OCI-LY7 (cell line): ENCODE data around the gene FBXO11. TPM values are rescaled to one million over a fixed set of nuclear protein-coding genes. Genes with fewer than 3 reads are reported as not detected.
A peak's percentile ranks its signal among the peaks of the same experiment; 100 is the strongest.

ENCODE experiments used
- Bru-seq: library from RNA; stranded (reverse); fragments of 400-500 nt; gene quantifications from one replicate; lab custom pipeline; 2021; lab: Mats Ljungman, UMichigan
- BruChase-seq, 2 experiments: library from RNA; stranded (reverse); fragments of 400-500 nt; gene quantifications; one replicate each; lab custom pipeline; 2021; lab: Mats Ljungman, UMichigan
- BruUV-seq: library from RNA; stranded (reverse); fragments of 400-500 nt; replicated peaks from 2 replicates; lab custom pipeline; 2021; lab: Mats Ljungman, UMichigan
- CTCF ChIA-PET: fragments of 300-600 bp; sonication (Branson Sonifier 250); formaldehyde crosslinking; loops from one replicate; lab custom pipeline; 2022; ENCODE audit warnings: antibody characterized with exemption; ENCODE audit not compliant: unreplicated experiment; lab: Charles Lee
- POLR2A ChIA-PET: fragments of 300-600 bp; sonication (Branson Sonifier 250); formaldehyde crosslinking; loops from one replicate; lab custom pipeline; 2022; ENCODE audit warnings: antibody characterized with exemption; lab: Charles Lee
- DNase-seq: peaks from one replicate; pipeline ENCODE4 v3.0.0-alpha.2; 2015; ENCODE audit warnings: low spot score
- H2AFZ ChIP-seq: fragments of 200-600 bp; sonication (generic), shearing (Covaris generic); 2 replicates; pipeline ENCODE4 v1.6.1; 2014; ENCODE audit warnings: mild to moderate bottlenecking, antibody characterized with exemption, low read length, moderate library complexity
- H3K27ac ChIP-seq: fragments of 200-600 bp; sonication (generic); 2 replicates; pipeline ENCODE4 v1.5.1; 2014; ENCODE audit warnings: mixed run types, low read depth, mild to moderate bottlenecking, moderate library complexity, low read length, inconsistent platforms; ENCODE audit not compliant: poor library complexity, severe bottlenecking
- H3K36me3 ChIP-seq: fragments of 200-600 bp; sonication (generic); 2 replicates; pipeline ENCODE4 v1.6.1; 2014; ENCODE audit warnings: mild to moderate bottlenecking, antibody characterized with exemption, low read length, moderate library complexity, mixed read lengths; ENCODE audit not compliant: insufficient read depth
- H3K4me1 ChIP-seq: fragments of 200-600 bp; sonication (generic); 2 replicates; pipeline ENCODE4 v1.5.1; 2014; ENCODE audit warnings: mild to moderate bottlenecking, low read length; ENCODE audit not compliant: insufficient read depth, poor library complexity, severe bottlenecking
- H3K4me2 ChIP-seq: fragments of 200-600 bp; sonication (generic); 2 replicates; pipeline ENCODE4 v1.6.1; 2014; ENCODE audit warnings: mild to moderate bottlenecking, low read length
- H3K4me3 ChIP-seq: fragments of 200-600 bp; sonication (generic); 2 replicates; pipeline ENCODE4 v1.5.1; 2014; ENCODE audit warnings: mild to moderate bottlenecking, low read depth, low read length; ENCODE audit not compliant: poor library complexity, severe bottlenecking
- H3K79me2 ChIP-seq: fragments of 200-600 bp; sonication (generic); 2 replicates; pipeline ENCODE4 v1.6.1; 2016; ENCODE audit warnings: low read depth, mild to moderate bottlenecking, low read length, moderate library complexity, mixed read lengths; ENCODE audit not compliant: insufficient read depth
- H3K9me2 ChIP-seq: fragments of 200-600 bp; sonication (generic); 2 replicates; pipeline ENCODE4 v1.6.1; 2016; ENCODE audit warnings: mild to moderate bottlenecking, low read length, mixed read lengths; ENCODE audit not compliant: insufficient read depth
- H3K9me3 ChIP-seq: fragments of 200-600 bp; sonication (generic); 2 replicates; pipeline ENCODE4 v1.6.1; 2014; ENCODE audit warnings: mild to moderate bottlenecking, mixed run types, low read length, mixed read lengths
- H4K20me1 ChIP-seq: fragments of 200-600 bp; sonication (generic); 2 replicates; pipeline ENCODE4 v1.6.1; 2014; ENCODE audit warnings: mild to moderate bottlenecking, antibody characterized with exemption, low read length, moderate library complexity, mixed read lengths; ENCODE audit not compliant: insufficient read depth
- CTCF ChIP-seq: fragments of 200-600 bp; sonication (generic); conservative IDR thresholded peaks from 2 replicates; pipeline ENCODE4 v1.5.1; 2014; ENCODE audit warnings: mild to moderate bottlenecking, antibody characterized with exemption, low read length, moderate library complexity, mixed read lengths
- EZH2phosphoT487 ChIP-seq: fragments of 200-600 bp; sonication (generic); IDR thresholded peaks from 2 replicates; pipeline ENCODE4 v1.6.1; 2018; ENCODE audit warnings: low read depth, borderline replicate concordance, mild to moderate bottlenecking, mixed run types, antibody characterized with exemption, low read length, moderate library complexity, mixed read lengths
- intact Hi-C: fragments of 100-400 bp; cut with micrococcal nuclease; formaldehyde crosslinking; loops from one replicate; pipeline ENCODE4 v1.10.0; 2022; ENCODE audit not compliant: unreplicated experiment
- long read RNA-seq: library from polyadenylated mRNA; stranded (forward); transcript quantifications from one replicate; pipeline ENCODE4 v2.0.0, GENCODE V29; 2022
- total RNA-seq, 2 experiments: library from RNA; depleted of rRNA in 1 of 2; stranded (reverse); fragments of >200 nt in 1 of 2; shearing (Covaris generic) in 1 of 2; gene quantifications; 2 replicates each; pipeline ENCODE4 v1.2.3, GENCODE V29; 2014 to 2022

FBXO11 gene
- total RNA-seq (2014; rRNA removed; shearing (Covaris generic)) (24.7 and 31.9 TPM in 2 replicates), total RNA-seq (2022) (72.4 and 73.2 TPM in 2 replicates), Bru-seq, nascent RNA (percentile 93 among the genes with signal in this experiment), BruChase-seq, experiment 1, labeled RNA remaining after a 6-hour chase (percentile 86 among the genes with signal in this experiment), BruChase-seq, experiment 2, labeled RNA remaining after a 2-hour chase (percentile 86 among the genes with signal in this experiment)
- long read RNA-seq, full-length matches to known transcripts: 15 of 308 reads
- long read RNA-seq, partial matches to known transcripts: 27 of 308 reads
- long read RNA-seq, other reads (novel, unspliced or antisense): 266 of 308 reads

DNA sequence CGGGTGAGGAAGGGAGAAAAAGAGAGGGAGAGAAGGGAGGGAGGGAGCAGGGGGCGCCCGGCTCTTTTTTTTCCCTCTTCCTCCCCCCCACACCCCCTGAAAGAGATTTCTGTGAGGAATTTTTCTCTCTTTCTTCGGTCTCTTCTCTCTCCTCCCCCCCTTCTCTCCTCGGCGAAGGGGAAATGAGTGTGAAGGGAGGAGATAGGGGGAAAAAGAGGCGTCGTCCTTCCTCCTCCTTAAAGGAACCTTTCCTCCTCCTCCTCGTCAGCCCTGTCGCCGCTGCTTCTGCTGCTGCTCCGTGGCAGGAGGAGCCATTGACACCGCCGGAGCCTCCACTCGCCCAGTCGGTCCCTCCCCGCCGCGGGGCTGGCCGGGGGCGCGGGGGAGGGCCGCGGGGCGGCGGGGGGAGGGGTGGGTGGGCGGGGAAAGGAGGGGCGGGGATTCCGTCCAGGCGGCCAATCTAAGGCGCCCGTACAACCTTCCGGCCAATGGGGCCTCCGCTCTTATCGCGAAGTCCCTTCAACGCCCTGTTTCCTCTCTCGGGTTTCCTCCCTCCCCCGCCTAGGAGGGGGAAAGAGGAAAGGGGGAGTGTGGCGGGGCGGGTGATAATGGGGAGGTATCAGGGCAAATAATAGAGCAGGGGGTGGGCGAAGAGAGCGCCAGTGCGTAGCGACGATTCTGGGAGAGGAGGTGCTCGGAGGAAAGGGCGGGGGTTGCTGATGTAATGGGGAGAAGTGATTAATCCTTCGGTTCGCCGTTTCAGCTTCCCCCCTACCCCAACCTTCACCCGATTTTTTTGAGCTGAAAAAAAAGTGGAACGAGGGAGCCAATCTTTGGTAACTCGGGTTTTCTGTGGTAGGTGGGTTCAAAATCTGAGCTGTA, at the start of gene FBXO11:
TSS of gene FBXO11 (minus strand) at position 342 of the 882 bp plus-strand sequence. CDS start 778 bp downstream, outside the sequence.
- POLR2A ChIA-PET: interaction anchor here (0.5 to 1.8 kb wide), 11 partner anchors 10 to 505 kb away, joined by 3 to 5 read pairs (median 3); partner anchors contain the start of gene MSH2
- H3K4me2 ChIP-seq: peak within 1 kb of the TSS; percentile 96
- H3K27ac ChIP-seq: peak within 1 kb of the TSS; percentile 95
- TF ChIP-seq EZH2phosphoT487 (no peak), CTCF (no peak; the same call in 1 of the 2 replicates)
- H3K4me3 ChIP-seq: peak within 1 kb of the TSS; percentile 93
- peaks cover 30% of the 10 kb centered on the region for H4K20me1 ChIP-seq
- peaks cover 31% of the 10 kb centered on the region for H3K4me1 ChIP-seq
- no peaks in the 10 kb centered on the region for H3K36me3 ChIP-seq
- H3K9me2 ChIP-seq: no peaks in the 10 kb centered on the region
- H2AFZ ChIP-seq: peak within 1 kb of the TSS; percentile 69
- CTCF ChIA-PET: interaction anchor here (0.6 kb wide), 1 partner anchor 48 kb away, joined by 3 read pairs; no protein-coding TSS in a partner anchor
- no peaks in the 10 kb centered on the region for H3K9me3 ChIP-seq
- H3K79me2 ChIP-seq: peaks cover 37% of the 10 kb centered on the region
- DNase-seq: peak; percentile 99
- intact Hi-C loops: loop anchor here (2.0 to 10.0 kb wide), 6 partner anchors 49 to 528 kb away; partner anchors contain the start of gene MSH6
- BruUV-seq: no TSS peak

GRCh38 chr2:47950340-47951301, 44.3 kb upstream of the FBXO11 start:
- no peak overlapping the region for H3K27ac ChIP-seq
- H2AFZ ChIP-seq: no peak overlapping the region
- no peaks in the 10 kb centered on the region for H4K20me1 ChIP-seq
- no TSS peak for BruUV-seq
- H3K9me2 ChIP-seq: no peaks in the 10 kb centered on the region
- TF ChIP-seq CTCF: no peak
- no peak for TF ChIP-seq EZH2phosphoT487
- no peaks in the 10 kb centered on the region for H3K4me1 ChIP-seq
- DNase-seq: no peak
- no peaks in the 10 kb centered on the region for H3K79me2 ChIP-seq
- no peaks in the 10 kb centered on the region for H3K9me3 ChIP-seq
- intact Hi-C loops: no loop called here
- ChIA-PET POLR2A (interaction anchor here (0.6 to 0.7 kb wide), 2 partner anchors 387 to 1176 kb away, joined by 4 to 6 read pairs; no protein-coding TSS in a partner anchor), CTCF (no interaction called here)
- H3K36me3 ChIP-seq: no peaks in the 10 kb centered on the region
- no peak overlapping the region for H3K4me3 ChIP-seq
- H3K4me2 ChIP-seq: no peak overlapping the region
